NT2/D1 (cell line): ENCODE measurements around the gene STK25.

Experiments used
- SUZ12 ChIP-seq: IDR thresholded peaks from 2 replicates; pipeline ENCODE4 v1.6.1; 2011; ENCODE audit not compliant: insufficient read length, insufficient read depth; ENCODE audit errors: extremely low read depth
- YY1 ChIP-seq: IDR thresholded peaks from 2 replicates; pipeline ENCODE4 v1.6.1; 2011; ENCODE audit not compliant: insufficient read length, insufficient read depth
- ZNF274 ChIP-seq: IDR thresholded peaks from 2 replicates; pipeline ENCODE4 v1.6.1; 2011; ENCODE audit warnings: mild to moderate bottlenecking, low read depth, low read length

GRCh38 chr2:241547781-241548450 is 39.5 kb upstream of the STK25 start:
- TF ChIP-seq ZNF274 (no peak), SUZ12 (no peak), YY1 (no peak)
